GM12801 (cell line): ENCODE results near the gene NID2.

Experiments
- TF ChIP-seq, protein P1 (sequence below): IDR thresholded peaks from one replicate; pipeline ENCODE4 v1.5.1; 2011; ENCODE audit warnings: control low read depth; ENCODE audit not compliant: insufficient read length; ENCODE audit errors: extremely low read depth

The NID2 gene

DNA sequence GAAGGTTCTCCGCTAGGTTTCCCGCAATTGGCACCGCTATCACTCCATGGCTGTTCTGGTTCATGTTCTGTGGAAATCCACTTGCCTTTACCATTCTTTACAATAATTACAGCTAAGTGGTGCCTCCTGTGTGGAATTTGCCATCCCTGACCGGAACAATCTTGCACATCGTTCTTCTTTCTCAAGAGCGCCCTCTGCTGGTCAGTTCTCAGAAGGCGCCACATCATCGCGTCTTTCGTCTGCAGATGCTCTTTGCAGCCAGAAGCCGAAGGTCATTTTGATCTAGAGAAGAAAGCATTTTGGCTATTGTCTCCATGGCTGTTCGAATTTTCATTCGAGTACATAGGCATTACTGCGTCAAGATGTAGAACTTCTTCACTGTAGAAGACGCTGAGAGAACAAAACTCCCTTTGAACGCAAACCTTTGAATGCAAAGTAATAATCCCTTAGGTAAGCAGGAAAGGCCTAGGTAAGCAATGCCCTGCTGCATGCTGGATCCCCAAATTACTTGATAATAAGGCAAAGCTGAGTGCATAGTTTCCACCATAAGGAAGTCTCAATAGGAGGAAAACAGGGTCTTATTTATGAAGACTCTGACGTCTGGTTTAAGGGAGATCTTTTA lies 89.7 kb downstream of the NID2 start:
- TF ChIP-seq, protein P1, sequence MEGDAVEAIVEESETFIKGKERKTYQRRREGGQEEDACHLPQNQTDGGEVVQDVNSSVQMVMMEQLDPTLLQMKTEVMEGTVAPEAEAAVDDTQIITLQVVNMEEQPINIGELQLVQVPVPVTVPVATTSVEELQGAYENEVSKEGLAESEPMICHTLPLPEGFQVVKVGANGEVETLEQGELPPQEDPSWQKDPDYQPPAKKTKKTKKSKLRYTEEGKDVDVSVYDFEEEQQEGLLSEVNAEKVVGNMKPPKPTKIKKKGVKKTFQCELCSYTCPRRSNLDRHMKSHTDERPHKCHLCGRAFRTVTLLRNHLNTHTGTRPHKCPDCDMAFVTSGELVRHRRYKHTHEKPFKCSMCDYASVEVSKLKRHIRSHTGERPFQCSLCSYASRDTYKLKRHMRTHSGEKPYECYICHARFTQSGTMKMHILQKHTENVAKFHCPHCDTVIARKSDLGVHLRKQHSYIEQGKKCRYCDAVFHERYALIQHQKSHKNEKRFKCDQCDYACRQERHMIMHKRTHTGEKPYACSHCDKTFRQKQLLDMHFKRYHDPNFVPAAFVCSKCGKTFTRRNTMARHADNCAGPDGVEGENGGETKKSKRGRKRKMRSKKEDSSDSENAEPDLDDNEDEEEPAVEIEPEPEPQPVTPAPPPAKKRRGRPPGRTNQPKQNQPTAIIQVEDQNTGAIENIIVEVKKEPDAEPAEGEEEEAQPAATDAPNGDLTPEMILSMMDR: peak; percentile 58

DNA sequence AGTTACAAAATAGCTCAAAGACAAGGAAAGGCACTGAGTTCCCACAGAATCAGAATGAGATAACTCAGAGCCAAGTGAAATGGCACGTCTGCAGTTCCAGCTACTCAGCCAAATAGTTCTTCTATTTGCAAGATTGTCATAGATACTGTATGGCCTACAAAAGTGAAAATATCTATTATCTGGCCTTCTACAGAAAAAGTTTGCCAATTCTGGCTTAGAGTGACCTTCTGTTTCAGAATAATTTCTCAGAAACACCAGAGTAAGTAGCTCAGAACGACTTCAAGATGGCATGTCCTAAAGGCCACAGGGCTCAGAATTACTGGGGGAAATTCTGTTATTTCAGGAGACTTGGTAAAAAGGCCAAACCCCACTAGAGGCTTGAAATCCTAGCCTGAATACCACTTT lies 90.2 kb downstream of the NID2 start:
- TF ChIP-seq, protein P1: no peak

DNA sequence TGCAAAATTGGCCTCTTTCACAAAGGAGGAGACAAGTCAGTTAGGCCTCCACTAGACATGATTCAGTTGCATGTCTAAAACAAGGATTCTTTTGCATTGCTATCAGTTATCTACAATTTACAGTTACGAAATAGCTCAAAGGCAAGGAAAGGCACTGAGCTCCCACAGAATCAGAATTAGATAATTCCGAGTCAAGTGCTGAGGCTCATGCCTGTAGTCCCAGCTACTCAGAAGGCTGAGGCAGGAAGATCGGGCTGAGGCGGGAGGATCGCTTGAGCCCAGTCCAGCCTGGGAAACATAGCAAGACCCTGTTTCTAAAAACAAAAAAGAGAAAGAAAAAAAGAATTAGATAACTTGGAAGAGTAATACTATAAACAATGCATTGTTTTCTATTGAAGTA lies 91.8 kb downstream of the NID2 start:
- TF ChIP-seq, protein P1: no peak

DNA sequence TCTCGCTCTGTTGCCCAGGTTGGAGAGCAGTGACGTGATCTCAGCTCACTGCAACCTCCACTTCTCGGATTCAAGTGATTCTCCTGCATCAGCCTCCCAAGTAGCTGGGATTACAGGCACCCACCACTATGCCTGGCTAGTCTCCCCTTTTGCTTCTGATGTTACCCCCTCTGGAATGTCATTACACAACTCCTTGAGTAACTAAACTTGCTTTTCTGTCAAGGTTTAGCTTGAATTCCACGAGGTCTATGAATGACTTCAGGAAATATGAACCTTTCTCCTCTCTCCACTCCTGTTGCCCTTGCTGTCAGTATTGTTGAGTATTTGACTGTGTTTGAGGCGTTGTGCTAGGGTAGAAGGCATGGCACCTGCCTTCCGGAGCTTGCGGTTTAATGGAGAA lies 96.3 kb downstream of the NID2 start:
- TF ChIP-seq, protein P1: no peak

- TF ChIP-seq, protein P1: no peak
These were observed 98.9 kb downstream of the NID2 start for GRCh38 chr14:51969852-51970540.

- TF ChIP-seq, protein P1: no peak
These were observed 101.3 kb downstream of the NID2 start for GRCh38 chr14:51967521-51967920.

DNA sequence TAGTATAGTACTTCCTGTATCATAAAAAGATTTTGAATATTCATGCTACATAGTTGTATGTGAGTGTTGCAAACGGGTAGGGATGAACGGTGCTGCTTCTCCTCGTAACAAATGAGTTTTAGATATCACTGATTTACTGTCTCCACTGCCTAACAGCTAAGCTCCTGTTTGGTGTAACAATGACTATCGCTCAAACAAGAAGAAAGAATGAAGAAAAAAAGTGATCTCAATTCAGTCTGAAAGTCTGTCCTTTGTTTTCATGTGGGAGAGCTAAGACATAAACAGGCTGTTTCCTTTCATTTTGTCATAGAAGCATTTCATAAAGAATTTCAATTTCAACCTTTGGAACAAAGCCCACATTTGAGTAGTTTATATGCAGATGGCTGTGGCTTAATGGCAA lies 105.6 kb downstream of the NID2 start:
- TF ChIP-seq, protein P1: no peak
